NB4 (cell line): ENCODE results near the gene COPA.

Experiments
- MYC ChIP-seq: IDR thresholded peaks from 2 replicates; pipeline ENCODE4 v1.6.1; 2011; ENCODE audit warnings: low read depth, low read length
- POLR2A ChIP-seq: IDR thresholded peaks from 2 replicates; pipeline ENCODE4 v1.6.1; 2011; ENCODE audit warnings: mild to moderate bottlenecking; ENCODE audit not compliant: insufficient read length; ENCODE audit errors: extremely low read depth
- TF ChIP-seq, protein P1 (sequence below): IDR thresholded peaks from one replicate; pipeline ENCODE4 v1.5.1; 2012; ENCODE audit warnings: low read depth, low read length
- TF ChIP-seq, protein P2 (sequence below): IDR thresholded peaks from 2 replicates; pipeline ENCODE4 v1.6.1; 2011; ENCODE audit warnings: low read depth, low read length

DNA sequence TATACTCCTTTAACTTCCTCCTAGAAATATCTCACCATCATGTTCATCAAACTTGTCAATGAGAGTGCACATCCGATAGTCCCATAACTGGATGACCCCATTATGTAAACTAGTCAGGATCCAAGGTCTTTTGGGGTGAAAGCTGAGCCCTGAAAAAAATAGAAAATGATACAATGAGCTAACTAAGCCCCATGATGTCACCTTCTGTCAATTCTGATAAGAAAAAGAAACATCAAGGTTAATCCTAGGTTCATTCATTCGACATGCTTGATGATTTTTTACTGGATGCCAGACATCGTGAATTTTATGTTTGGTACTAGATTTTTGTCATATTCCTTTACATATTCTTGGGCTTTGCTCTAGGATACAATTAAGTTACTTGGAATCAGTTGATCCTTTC is 2.9 kb downstream of the COPA start:
- TF ChIP-seq, protein P1, sequence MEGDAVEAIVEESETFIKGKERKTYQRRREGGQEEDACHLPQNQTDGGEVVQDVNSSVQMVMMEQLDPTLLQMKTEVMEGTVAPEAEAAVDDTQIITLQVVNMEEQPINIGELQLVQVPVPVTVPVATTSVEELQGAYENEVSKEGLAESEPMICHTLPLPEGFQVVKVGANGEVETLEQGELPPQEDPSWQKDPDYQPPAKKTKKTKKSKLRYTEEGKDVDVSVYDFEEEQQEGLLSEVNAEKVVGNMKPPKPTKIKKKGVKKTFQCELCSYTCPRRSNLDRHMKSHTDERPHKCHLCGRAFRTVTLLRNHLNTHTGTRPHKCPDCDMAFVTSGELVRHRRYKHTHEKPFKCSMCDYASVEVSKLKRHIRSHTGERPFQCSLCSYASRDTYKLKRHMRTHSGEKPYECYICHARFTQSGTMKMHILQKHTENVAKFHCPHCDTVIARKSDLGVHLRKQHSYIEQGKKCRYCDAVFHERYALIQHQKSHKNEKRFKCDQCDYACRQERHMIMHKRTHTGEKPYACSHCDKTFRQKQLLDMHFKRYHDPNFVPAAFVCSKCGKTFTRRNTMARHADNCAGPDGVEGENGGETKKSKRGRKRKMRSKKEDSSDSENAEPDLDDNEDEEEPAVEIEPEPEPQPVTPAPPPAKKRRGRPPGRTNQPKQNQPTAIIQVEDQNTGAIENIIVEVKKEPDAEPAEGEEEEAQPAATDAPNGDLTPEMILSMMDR = no peak
- TF ChIP-seq MYC (no peak), POLR2A (no peak)
- TF ChIP-seq, protein P2, sequence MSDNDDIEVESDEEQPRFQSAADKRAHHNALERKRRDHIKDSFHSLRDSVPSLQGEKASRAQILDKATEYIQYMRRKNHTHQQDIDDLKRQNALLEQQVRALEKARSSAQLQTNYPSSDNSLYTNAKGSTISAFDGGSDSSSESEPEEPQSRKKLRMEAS = no peak
